Ovary (tissue), 9 donors: ENCODE results near the gene KIF1A. TPM values are rescaled to one million over a fixed set of nuclear protein-coding genes. Genes with fewer than 3 reads are reported as not detected.

Experiments used
- DNase-seq, 5 donors: peaks; one replicate each; pipeline ENCODE4 v3.0.0-alpha.2; 2019 to 2020
- H3K27ac ChIP-seq, 2 donors: fragments of 200-600 bp; one replicate each; pipeline versions ENCODE4 v1.5.1 to v1.8.0; 2019 to 2022
- H3K27me3 ChIP-seq: fragments of 200-600 bp; one replicate; pipeline ENCODE4 v1.8.0; 2022
- H3K36me3 ChIP-seq: fragments of 200-600 bp; sonication (generic); one replicate; pipeline ENCODE4 v1.5.1; 2019
- H3K4me1 ChIP-seq: one replicate; pipeline ENCODE4 v1.8.1; 2013; ENCODE audit warnings: mild to moderate bottlenecking, moderate library complexity; ENCODE audit not compliant: insufficient read depth
- H3K4me3 ChIP-seq: fragments of 200-600 bp; sonication (generic); one replicate; pipeline ENCODE4 v1.5.1; 2017
- H3K9me3 ChIP-seq, 2 donors: fragments of 200-600 bp in 1 of 2; sonication (generic) in 1 of 2; one replicate each; pipeline versions ENCODE4 v1.5.1 to v1.8.1; 2013 to 2019; ENCODE audit warnings: mild to moderate bottlenecking in 1 of 2, moderate library complexity in 1 of 2
- EP300 ChIP-seq: sonication (generic); formaldehyde crosslinking; IDR thresholded peaks from one replicate; pipeline ENCODE4 v1.6.1; 2017; ENCODE audit warnings: antibody characterized with exemption
- POLR2A ChIP-seq: fragments of 450-650 bp; IDR thresholded peaks from one replicate; pipeline ENCODE4 v1.6.1; 2017; ENCODE audit warnings: antibody characterized with exemption, mild to moderate bottlenecking, moderate library complexity
- WGBS, 3 donors: extraction: QIAGEN DNeasy Blood & Tissue Kit in 1 of 3; methylation state at CpG; one replicate each; pipeline versions ENCODE4 v1.1.5 to v1.1.7; 2013 to 2017; 5-methylcytosine and 5-hydroxymethylcytosine counted together
- intact Hi-C, 4 donors: fragments of 100-400 bp; cut with DNase I; formaldehyde crosslinking; loops; one replicate each; pipeline versions ENCODE4 v1.11.0 to v1.15.1; 2022 to 2023
- polyA plus RNA-seq, 2 donors: library from polyadenylated mRNA; stranded (reverse); fragments of 200-250 nt in 1 of 2; fragments of 350-450 nt in 1 of 2; fragmentation: Illumina TruSeq in 1 of 2; extraction: RNeasy Lipid Tissue Mini Kit (QIAGEN cat#74804) in 1 of 2; gene quantifications; one replicate each; pipeline ENCODE4 v1.2.3, GENCODE V29; 2013 to 2014
- total RNA-seq, 7 donors: library from RNA; depleted of rRNA in 2 of 7; stranded (reverse); fragments of >200 nt in 2 of 7; fragmentation: NEBNext Ultra II Directional in 3 of 7; extraction: Animal tissue kit (Norgen Biotek cat#: 25700) in 3 of 7; gene quantifications; one replicate each; pipeline versions ENCODE4 v1.1.0 to v1.2.4, GENCODE V29; 2016 to 2023
- TF ChIP-seq, protein P1 (sequence below), 3 donors: fragments of 450-650 bp in 2 of 3; fragments of 200-600 bp in 1 of 3; IDR thresholded peaks; one replicate each; pipeline versions ENCODE4 v1.5.1 to v1.8.0; 2016 to 2022; ENCODE audit warnings: antibody characterized with exemption in 3 of 3, mild to moderate bottlenecking in 1 of 3
- donor health status: DM: no; HTN: no; CAD: no; lungs with moderate emphysema.
- donor health status: DM: no; HTN: no; CAD: no.
- donor health status: Bipolar disorder and iron deficiency.
- donor health status: DM: yes; HTN: yes; CAD: no.
- donor health status: DM: no; HTN: no; CAD: no.
- donor health status: DM: yes; HTN: yes; CAD: no.

Gene KIF1A
- total and polyA plus RNA-seq, 9 donors: 0.48 to 4.4 (median 1.2) TPM

DNA sequence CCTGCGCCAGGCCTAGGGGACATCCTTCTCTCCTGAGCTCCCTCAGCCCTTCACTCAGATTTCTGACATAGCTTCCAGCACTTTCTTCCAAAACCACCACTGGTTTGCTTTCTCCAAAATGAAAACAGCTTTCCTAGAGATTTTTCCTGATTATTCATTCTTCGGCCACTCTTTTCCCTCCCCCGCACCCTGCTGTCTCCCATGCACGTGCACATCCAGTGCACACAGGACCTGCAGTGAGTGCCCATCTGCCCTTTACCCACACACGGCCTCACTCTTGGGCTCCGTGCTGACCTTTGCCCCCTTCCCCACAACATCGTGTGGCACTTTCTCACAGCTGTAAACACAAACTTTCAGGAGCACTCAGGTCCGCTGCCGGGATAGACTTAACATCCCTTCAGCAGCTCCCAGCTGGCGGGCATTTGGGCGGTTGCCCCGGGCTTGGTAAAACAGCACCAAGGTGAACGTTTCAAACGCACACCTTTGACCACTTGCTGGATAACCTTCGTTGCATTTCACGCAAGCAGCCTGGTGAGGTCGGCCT lies 25.8 kb downstream of the KIF1A start:
- DNase-seq: peak in 3 of 5 donors; percentile 11 to 32 (median 22)
- H3K9me3 ChIP-seq: no peaks in the 10 kb centered on the region
- no peak overlapping the region for H3K27ac ChIP-seq
- intact Hi-C loops: no loop called here
- TF ChIP-seq, protein P1, sequence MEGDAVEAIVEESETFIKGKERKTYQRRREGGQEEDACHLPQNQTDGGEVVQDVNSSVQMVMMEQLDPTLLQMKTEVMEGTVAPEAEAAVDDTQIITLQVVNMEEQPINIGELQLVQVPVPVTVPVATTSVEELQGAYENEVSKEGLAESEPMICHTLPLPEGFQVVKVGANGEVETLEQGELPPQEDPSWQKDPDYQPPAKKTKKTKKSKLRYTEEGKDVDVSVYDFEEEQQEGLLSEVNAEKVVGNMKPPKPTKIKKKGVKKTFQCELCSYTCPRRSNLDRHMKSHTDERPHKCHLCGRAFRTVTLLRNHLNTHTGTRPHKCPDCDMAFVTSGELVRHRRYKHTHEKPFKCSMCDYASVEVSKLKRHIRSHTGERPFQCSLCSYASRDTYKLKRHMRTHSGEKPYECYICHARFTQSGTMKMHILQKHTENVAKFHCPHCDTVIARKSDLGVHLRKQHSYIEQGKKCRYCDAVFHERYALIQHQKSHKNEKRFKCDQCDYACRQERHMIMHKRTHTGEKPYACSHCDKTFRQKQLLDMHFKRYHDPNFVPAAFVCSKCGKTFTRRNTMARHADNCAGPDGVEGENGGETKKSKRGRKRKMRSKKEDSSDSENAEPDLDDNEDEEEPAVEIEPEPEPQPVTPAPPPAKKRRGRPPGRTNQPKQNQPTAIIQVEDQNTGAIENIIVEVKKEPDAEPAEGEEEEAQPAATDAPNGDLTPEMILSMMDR (IDR thresholded peaks at IDR 0.05): no peak
- no peak for TF ChIP-seq POLR2A
- no peak for TF ChIP-seq EP300
- H3K36me3 ChIP-seq: no peaks in the 10 kb centered on the region
- H3K27me3 ChIP-seq: no peaks in the 10 kb centered on the region
- peaks cover 2% of the 10 kb centered on the region for H3K4me1 ChIP-seq
- 74 to 75% (median 75%) methylated on average over 17 of the region's 17 CpGs for WGBS, 3 donors
- no peak overlapping the region for H3K4me3 ChIP-seq

GRCh38 chr2:240793313-240794177 lies 26.5 kb downstream of the KIF1A start:
- intact Hi-C loops: no loop called here
- no peaks in the 10 kb centered on the region for H3K27me3 ChIP-seq
- no peaks in the 10 kb centered on the region for H3K9me3 ChIP-seq
- H3K4me1 ChIP-seq: no peaks in the 10 kb centered on the region
- TF ChIP-seq EP300: no peak
- TF ChIP-seq POLR2A: no peak
- TF ChIP-seq, protein P1 (IDR thresholded peaks at IDR 0.05): no peak
- H3K27ac ChIP-seq: no peak overlapping the region
- H3K36me3 ChIP-seq: no peaks in the 10 kb centered on the region
- 88 to 91% (median 89%) methylated on average over 17 to 21 of the region's 21 CpGs for WGBS, 3 donors
- H3K4me3 ChIP-seq: no peak overlapping the region
- DNase-seq: peak in 3 of 5 donors; percentile 7 to 33 (median 21)

- H3K9me3 ChIP-seq: no peaks in the 10 kb centered on the region
- no peak overlapping the region for H3K4me3 ChIP-seq
- H3K36me3 ChIP-seq: no peaks in the 10 kb centered on the region
- intact Hi-C loops: no loop called here
- no peaks in the 10 kb centered on the region for H3K27me3 ChIP-seq
- TF ChIP-seq EP300 (no peak), POLR2A (no peak)
- TF ChIP-seq, protein P1 (IDR thresholded peaks at IDR 0.05): no peak
- peak in 2 of 5 donors; percentile 11 to 22 for DNase-seq
- peak overlapping the region in 1 of 2 donors; percentile 72 for H3K27ac ChIP-seq
- H3K4me1 ChIP-seq: no peaks in the 10 kb centered on the region
- WGBS, 3 donors: 39 to 57% (median 45%) methylated on average over 18 to 19 of the region's 19 CpGs
Measured at GRCh38 chr2:240792629-240793312, 27.2 kb downstream of the KIF1A start.

- no peaks in the 10 kb centered on the region for H3K36me3 ChIP-seq
- TF ChIP-seq, protein P1 (IDR thresholded peaks at IDR 0.05): no peak
- TF ChIP-seq EP300 (no peak), POLR2A (no peak)
- H3K4me3 ChIP-seq: no peak overlapping the region
- 20 to 26% (median 25%) methylated on average over 11 to 15 of the region's 15 CpGs for WGBS, 3 donors
- intact Hi-C loops: no loop called here
- H3K4me1 ChIP-seq: no peaks in the 10 kb centered on the region
- no peaks in the 10 kb centered on the region for H3K9me3 ChIP-seq
- DNase-seq: peak; percentile 58 to 82 (median 75)
- no peaks in the 10 kb centered on the region for H3K27me3 ChIP-seq
- peak overlapping the region in 1 of 2 donors; percentile 72 for H3K27ac ChIP-seq
Measured at GRCh38 chr2:240791821-240792628, 28.0 kb downstream of the KIF1A start.
